HUES64 (cell line): ENCODE data around the gene PLAAT3.
"Not testable (repeated sequence)": the region's sequence is repeated elsewhere in the genome, so short reads cannot be mapped to it uniquely, and the experiment has no call there.

Experiments used
- H3K27ac ChIP-seq: 2 replicates; pipeline ENCODE4 v1.7.0; 2013; ENCODE audit warnings: low read depth, low read length, inconsistent platforms
- H3K27me3 ChIP-seq: 2 replicates; pipeline ENCODE4 v1.6.1; 2013; ENCODE audit warnings: mild to moderate bottlenecking, low read length; ENCODE audit not compliant: insufficient read depth
- H3K36me3 ChIP-seq: 2 replicates; pipeline ENCODE4 v1.6.1; 2013; ENCODE audit warnings: mild to moderate bottlenecking, low read length; ENCODE audit not compliant: insufficient read depth
- H3K4me1 ChIP-seq: 2 replicates; pipeline ENCODE4 v1.6.1; 2013; ENCODE audit warnings: mild to moderate bottlenecking, low read length, moderate library complexity; ENCODE audit not compliant: insufficient read depth
- H3K4me3 ChIP-seq: 2 replicates; pipeline ENCODE4 v1.5.1; 2013; ENCODE audit warnings: mild to moderate bottlenecking, low read length, moderate library complexity
- H3K9ac ChIP-seq: 2 replicates; pipeline ENCODE4 v1.6.1; 2013; ENCODE audit warnings: mild to moderate bottlenecking, low read depth, low read length
- H3K9me3 ChIP-seq: 2 replicates; pipeline ENCODE4 v1.6.1; 2013; ENCODE audit warnings: low read depth, low read length; ENCODE audit not compliant: insufficient read depth
- WGBS: fragments of 150-250, 120-280 bp; methylation state at CpG from one replicate; pipeline ENCODE4 v1.1.7; 2013; ENCODE audit warnings: missing lambda C conversion rate; 5-methylcytosine and 5-hydroxymethylcytosine counted together

PLAAT3 gene

GRCh38 chr11:63551091-63551888, 62.9 kb downstream of the PLAAT3 start:
- 94% methylated on average over 27 of the region's 27 CpGs for WGBS
- no peaks in the 10 kb centered on the region for H3K27me3 ChIP-seq
- H3K9me3 ChIP-seq, result no peaks in the 10 kb centered on the region
- H3K27ac ChIP-seq, result no peak overlapping the region
- H3K36me3 ChIP-seq, result no peaks in the 10 kb centered on the region
- H3K4me1 ChIP-seq, result 0 out of 2 replicates have a peak, but pooled peaks cover 4% of the 10 kb centered on the region
- H3K9ac ChIP-seq, result no peak overlapping the region
- no peak overlapping the region for H3K4me3 ChIP-seq

GRCh38 chr11:63550156-63550700, 64.0 kb downstream of the PLAAT3 start:
- H3K27me3 ChIP-seq, H3K27ac ChIP-seq, H3K9ac ChIP-seq, H3K36me3 ChIP-seq, H3K4me3 ChIP-seq, H3K4me1 ChIP-seq, H3K9me3 ChIP-seq: not testable (repeated sequence)
- 91% methylated on average over 30 of the region's 31 CpGs for WGBS

DNA sequence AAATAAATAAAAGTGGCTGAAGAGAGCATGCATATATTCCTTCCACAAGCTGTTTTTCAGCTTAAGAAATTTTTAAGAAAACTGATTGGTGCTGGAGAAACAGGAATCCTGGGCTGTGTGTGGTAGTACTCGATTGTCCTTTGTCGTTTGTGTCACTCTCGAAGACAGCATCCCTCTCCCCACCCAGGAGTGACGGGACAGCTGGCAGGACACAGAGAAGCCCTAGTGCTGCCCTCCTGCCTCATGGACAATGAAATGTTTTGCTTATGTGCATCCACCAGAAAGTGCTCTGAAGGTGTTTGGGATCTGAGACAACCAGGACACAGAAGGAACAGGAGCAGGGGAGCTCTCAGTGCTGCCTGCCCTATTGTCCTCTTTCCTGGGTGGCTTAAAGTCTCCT, 64.8 kb downstream of the PLAAT3 start:
- Histone ChIP-seq H3K4me3 (no peak overlapping the region), H3K9ac (no peak overlapping the region), H3K4me1 (no peaks in the 10 kb centered on the region), H3K27ac (no peak overlapping the region), H3K27me3 (no peaks in the 10 kb centered on the region), H3K9me3 (no peaks in the 10 kb centered on the region), H3K36me3 (no peaks in the 10 kb centered on the region)
- 98% methylated on average over 4 of the region's 4 CpGs for WGBS

GRCh38 chr11:63548178-63548577, 66.1 kb downstream of the PLAAT3 start:
- WGBS, result 91% methylated on average over 4 of the region's 4 CpGs
- H3K27me3 ChIP-seq, result no peaks in the 10 kb centered on the region
- no peak overlapping the region for H3K9ac ChIP-seq
- no peaks in the 10 kb centered on the region for H3K9me3 ChIP-seq
- no peaks in the 10 kb centered on the region for H3K36me3 ChIP-seq
- H3K4me3 ChIP-seq, result no peak overlapping the region
- H3K4me1 ChIP-seq, result no peaks in the 10 kb centered on the region
- H3K27ac ChIP-seq, result no peak overlapping the region

DNA sequence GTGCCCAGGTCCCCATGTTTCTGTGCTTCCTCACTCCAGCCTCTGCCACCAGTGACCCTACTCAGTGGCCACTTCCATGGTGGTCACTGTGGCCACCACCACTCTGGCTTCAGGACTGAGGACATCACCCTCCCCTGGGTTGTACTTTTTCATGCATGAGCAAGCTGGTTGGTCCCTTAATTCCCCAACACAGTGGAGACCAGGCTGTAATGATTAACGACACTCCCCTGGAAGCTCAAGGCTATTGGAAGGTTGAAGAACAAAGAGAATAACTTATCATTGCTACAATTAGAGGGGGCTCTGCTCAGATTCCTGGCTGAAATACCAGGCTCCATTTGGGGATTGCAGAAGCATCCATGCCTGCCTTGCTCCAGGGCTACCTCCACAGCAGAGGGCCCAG, 67.2 kb downstream of the PLAAT3 start:
- Histone ChIP-seq H3K9me3 (no peaks in the 10 kb centered on the region), H3K9ac (no peak overlapping the region), H3K4me1 (0 out of 2 replicates have a peak, but pooled peaks cover 3% of the 10 kb centered on the region), H3K36me3 (no peaks in the 10 kb centered on the region), H3K27ac (no peak overlapping the region), H3K4me3 (no peak overlapping the region), H3K27me3 (no peaks in the 10 kb centered on the region)
- WGBS, result 100% methylated on average over 1 of the region's 1 CpG

GRCh38 chr11:63543711-63544110, 70.5 kb downstream of the PLAAT3 start:
- Histone ChIP-seq H3K27ac (no peak overlapping the region), H3K9ac (no peak overlapping the region), H3K4me3 (no peak overlapping the region), H3K27me3 (no peaks in the 10 kb centered on the region), H3K4me1 (0 out of 2 replicates have a peak, but pooled peaks cover 3% of the 10 kb centered on the region), H3K9me3 (no peaks in the 10 kb centered on the region), H3K36me3 (no peaks in the 10 kb centered on the region)
- 82% methylated on average over 2 of the region's 2 CpGs for WGBS

GRCh38 chr11:63542506-63542905, 71.7 kb downstream of the PLAAT3 start:
- WGBS, result 79% methylated on average over 2 of the region's 2 CpGs
- H3K36me3 ChIP-seq, H3K4me1 ChIP-seq: not testable (repeated sequence)

DNA sequence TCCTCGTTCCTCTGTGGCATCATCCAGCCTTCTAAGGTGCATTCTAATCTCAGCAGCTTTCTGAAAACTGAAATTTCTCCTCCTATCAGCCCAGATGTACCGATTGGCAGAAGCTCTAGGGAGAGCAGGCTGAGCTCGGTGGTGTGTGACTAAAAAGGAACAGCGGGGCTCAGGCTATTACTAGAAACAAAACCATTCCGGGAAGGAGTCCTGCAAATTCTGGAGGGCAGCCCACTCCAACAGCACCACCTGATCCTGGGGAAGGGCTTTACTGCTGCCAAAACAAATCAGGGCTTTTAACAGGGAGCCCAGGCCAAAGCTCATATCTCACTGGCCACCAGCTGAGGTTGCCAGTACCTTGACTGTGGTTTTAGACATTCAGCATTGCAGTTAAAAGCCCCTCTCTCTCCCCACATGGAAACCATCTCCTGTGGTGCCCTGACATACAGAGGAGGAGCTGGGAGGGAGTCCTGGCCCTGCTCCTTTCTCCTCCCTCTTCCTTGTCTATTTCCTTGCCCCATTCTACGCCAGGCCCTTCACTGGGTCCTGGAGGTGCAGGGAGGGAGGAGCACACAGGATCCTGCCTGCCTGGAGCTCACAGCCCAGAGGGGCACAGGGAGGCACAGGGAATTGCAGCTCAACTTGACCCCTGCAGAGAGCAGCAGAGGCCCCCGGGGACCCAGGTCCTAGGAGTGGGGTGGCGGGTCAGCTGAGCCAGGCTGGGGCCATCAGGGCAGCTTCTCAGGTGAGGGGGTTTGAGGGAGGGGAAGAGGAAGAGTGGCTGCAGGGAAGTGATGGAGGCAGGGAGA, 76.7 kb downstream of the PLAAT3 start:
- Histone ChIP-seq H3K27me3 (no peaks in the 10 kb centered on the region), H3K9me3 (no peaks in the 10 kb centered on the region), H3K4me3 (no peak overlapping the region), H3K4me1 (peaks cover 22% of the 10 kb centered on the region), H3K36me3 (no peaks in the 10 kb centered on the region), H3K27ac (no peak overlapping the region), H3K9ac (no peak overlapping the region)
- WGBS, result 86% methylated on average over 8 of the region's 8 CpGs

More at GRCh38 chr11:63542506-63542905, 71.7 kb downstream of the PLAAT3 start:
- H3K27ac ChIP-seq, H3K9ac ChIP-seq, H3K4me3 ChIP-seq, H3K27me3 ChIP-seq, H3K9me3 ChIP-seq: not testable (repeated sequence)

- peaks cover 26% of the 10 kb centered on the region for H3K4me1 ChIP-seq
- H3K27ac ChIP-seq, result no peak within 1 kb of the TSS
- H3K9me3 ChIP-seq, result no peaks in the 10 kb centered on the region
- 90% methylated on average over 10 of the region's 10 CpGs for WGBS
- H3K27me3 ChIP-seq, result no peaks in the 10 kb centered on the region
- H3K4me3 ChIP-seq, result no peak within 1 kb of the TSS
- no peak within 1 kb of the TSS for H3K9ac ChIP-seq
- H3K36me3 ChIP-seq, result no peaks in the 10 kb centered on the region
Measured at GRCh38 chr11:63536669-63537292, 77.5 kb downstream of the PLAAT3 start, which contains the start of gene PLAAT4. Gene PLAAT4 (plus strand): TSS chr11:63536808. CDS start chr11:63536869, 61 bp downstream.

GRCh38 chr11:63535734-63536133, 78.5 kb downstream of the PLAAT3 start:
- WGBS, result 94% methylated on average over 1 of the region's 1 CpG
- no peak overlapping the region for H3K9ac ChIP-seq

More at GRCh38 chr11:63535734-63536133, 78.5 kb downstream of the PLAAT3 start:
- Histone ChIP-seq H3K4me3 (no peak overlapping the region), H3K36me3 (no peaks in the 10 kb centered on the region), H3K4me1 (peaks cover 33% of the 10 kb centered on the region), H3K9me3 (no peaks in the 10 kb centered on the region), H3K27me3 (no peaks in the 10 kb centered on the region), H3K27ac (no peak overlapping the region)
